Neural progenitor cell (in vitro differentiated cells): Measurements from ENCODE around the gene SUMO3.

Source experiments
- CTCF ChIP-seq: fragments of 200-600 bp; sonication (generic); IDR thresholded peaks from 2 replicates; pipeline ENCODE4 v1.5.1; 2017; ENCODE audit warnings: antibody characterized with exemption, mild to moderate bottlenecking
- EZH2 ChIP-seq: fragments of 200-600 bp; sonication (generic); IDR thresholded peaks from 2 replicates; pipeline ENCODE4 v1.6.1; 2017; ENCODE audit warnings: antibody characterized with exemption, mild to moderate bottlenecking, moderate library complexity

GRCh38 chr21:44820851-44821250, 3.0 kb upstream of the SUMO3 start:
- TF ChIP-seq CTCF (no peak), EZH2 (no peak)
